PC-9 (cell line): ENCODE data around the gene PGC. TPM values are rescaled to one million over a fixed set of nuclear protein-coding genes. Genes with fewer than 3 reads are reported as not detected.

Experiments
- BruUV-seq: library from RNA; stranded (reverse); fragments of 400-500 nt; replicated peaks from 2 replicates; lab custom pipeline; 2021; lab: Mats Ljungman, UMichigan
- CTCF ChIA-PET: fragments of 300-600 bp; sonication (Branson Sonifier 250); formaldehyde crosslinking; loops from one replicate; lab custom pipeline; 2022; ENCODE audit warnings: antibody characterized with exemption; lab: Charles Lee
- POLR2A ChIA-PET: fragments of 300-600 bp; sonication (Branson Sonifier 250); formaldehyde crosslinking; loops from one replicate; lab custom pipeline; 2022; ENCODE audit warnings: antibody characterized with exemption; ENCODE audit not compliant: unreplicated experiment; lab: Charles Lee
- DNase-seq, 2 experiments: peaks; one replicate each; pipeline versions ENCODE4 v3.0.0 to v3.0.0-alpha.2; 2015 to 2022; ENCODE audit warnings: mixed read lengths in 1 of 2
- H2AFZ ChIP-seq: fragments of 200-600 bp; sonication (generic); 2 replicates; pipeline ENCODE4 v1.8.1; 2017; ENCODE audit warnings: antibody characterized with exemption
- H3F3A ChIP-seq: fragments of 200-600 bp; sonication (generic); 2 replicates; pipeline ENCODE4 v1.8.1; 2017; ENCODE audit warnings: antibody characterized with exemption, mild to moderate bottlenecking, low read depth; ENCODE audit not compliant: insufficient read depth
- H3K27ac ChIP-seq: fragments of 200-600 bp; sonication (generic); 2 replicates; pipeline ENCODE4 v1.6.1; 2016; ENCODE audit warnings: mixed run types
- H3K27me3 ChIP-seq: fragments of 200-600 bp; sonication (generic); 2 replicates; pipeline ENCODE4 v1.6.1; 2016; ENCODE audit warnings: low read depth, mixed run types; ENCODE audit not compliant: insufficient read depth
- H3K36me3 ChIP-seq: fragments of 200-600 bp; sonication (generic); 2 replicates; pipeline ENCODE4 v1.6.1; 2016; ENCODE audit warnings: low read depth, mixed run types
- H3K4me1 ChIP-seq: fragments of 200-600 bp; sonication (generic); replicated peaks from 2 replicates; pipeline ENCODE4 v1.6.1; 2016; ENCODE audit warnings: mixed run types; ENCODE audit not compliant: insufficient read depth
- H3K4me2 ChIP-seq: fragments of 200-600 bp; sonication (generic); 2 replicates; pipeline ENCODE4 v1.6.1; 2017; ENCODE audit warnings: mixed run types
- H3K4me3 ChIP-seq: fragments of 200-600 bp; sonication (generic); 2 replicates; pipeline ENCODE4 v1.6.1; 2016; ENCODE audit warnings: mixed run types
- H3K79me2 ChIP-seq: fragments of 200-600 bp; sonication (generic); 2 replicates; pipeline ENCODE4 v1.6.1; 2017; ENCODE audit warnings: low read depth, mixed run types
- H3K9me2 ChIP-seq: fragments of 200-600 bp; sonication (generic); 2 replicates; pipeline ENCODE4 v1.8.1; 2017; ENCODE audit warnings: mild to moderate bottlenecking; ENCODE audit not compliant: insufficient read depth
- H3K9me3 ChIP-seq: fragments of 200-600 bp; sonication (generic); 2 replicates; pipeline ENCODE4 v1.8.1; 2016; ENCODE audit warnings: low read depth; ENCODE audit not compliant: insufficient read depth
- H4K20me1 ChIP-seq: fragments of 200-600 bp; sonication (generic); 2 replicates; pipeline ENCODE4 v1.8.1; 2017; ENCODE audit not compliant: insufficient read depth
- CTCF ChIP-seq: fragments of 200-600 bp; sonication (generic); conservative IDR thresholded peaks from 2 replicates; pipeline ENCODE4 v1.6.1; 2017; ENCODE audit warnings: mixed run types, antibody characterized with exemption, mild to moderate bottlenecking, moderate library complexity
- EZH2 ChIP-seq: fragments of 200-600 bp; sonication (generic); IDR thresholded peaks from 2 replicates; pipeline ENCODE4 v1.8.0; 2017; ENCODE audit warnings: antibody characterized with exemption, low read depth
- intact Hi-C: fragments of 100-400 bp; cut with micrococcal nuclease; formaldehyde crosslinking; loops from one replicate; pipeline ENCODE4 v1.10.0; 2022; ENCODE audit not compliant: unreplicated experiment
- total RNA-seq: library from RNA; stranded (reverse); gene quantifications from 2 replicates; pipeline ENCODE4 v1.2.3, GENCODE V29; 2021

Gene PGC
- total RNA-seq, 1 experiment from 2014 or later, result not detected

GRCh38 chr6:41694815-41695526, 52.2 kb downstream of the PGC start:
- no peaks in the 10 kb centered on the region for H3K9me2 ChIP-seq
- DNase-seq, result no peak
- TF ChIP-seq EZH2 (no peak), CTCF (no peak)
- no TSS peak for BruUV-seq
- H4K20me1 ChIP-seq, result no peaks in the 10 kb centered on the region
- no peaks in the 10 kb centered on the region for H3K79me2 ChIP-seq
- ChIA-PET CTCF (interaction anchor here (1.1 kb wide), 1 partner anchor 19 kb away, joined by 6 read pairs; no protein-coding TSS in a partner anchor), POLR2A (interaction anchor here (0.6 kb wide), 1 partner anchor 1265 kb away, joined by 3 read pairs; no protein-coding TSS in a partner anchor)
- no peak overlapping the region for H3K4me3 ChIP-seq
- H3K36me3 ChIP-seq, result no peaks in the 10 kb centered on the region
- no peaks in the 10 kb centered on the region for H3K9me3 ChIP-seq
- intact Hi-C loops, result no loop called here
- no peaks in the 10 kb centered on the region for H3K27me3 ChIP-seq
- peaks cover 28% of the 10 kb centered on the region for H3K4me1 ChIP-seq
- peaks cover 9% of the 10 kb centered on the region for H3F3A ChIP-seq
- no peak overlapping the region for H2AFZ ChIP-seq
- no peak overlapping the region for H3K4me2 ChIP-seq
- H3K27ac ChIP-seq, result no peak overlapping the region

GRCh38 chr6:41693281-41694240, 53.6 kb downstream of the PGC start:
- no peaks in the 10 kb centered on the region for H3K9me3 ChIP-seq
- no peak overlapping the region for H3K4me3 ChIP-seq
- no peaks in the 10 kb centered on the region for H3K9me2 ChIP-seq
- H3K27ac ChIP-seq, result no peak overlapping the region
- no peaks in the 10 kb centered on the region for H4K20me1 ChIP-seq
- no peak overlapping the region for H2AFZ ChIP-seq
- H3K4me2 ChIP-seq, result no peak overlapping the region
- no peak for DNase-seq
- H3K4me1 ChIP-seq, result peaks cover 31% of the 10 kb centered on the region
- CTCF ChIA-PET, result interaction anchor here (0.6 kb wide), 2 partner anchors 12 to 153 kb away, joined by 6 read pairs; no protein-coding TSS in a partner anchor
- TF ChIP-seq EZH2 (no peak), CTCF (no peak)
- no TSS peak for BruUV-seq
- no peaks in the 10 kb centered on the region for H3K79me2 ChIP-seq
- POLR2A ChIA-PET, result no interaction called here
- H3K36me3 ChIP-seq, result no peaks in the 10 kb centered on the region
- intact Hi-C loops, result no loop called here
- H3K27me3 ChIP-seq, result no peaks in the 10 kb centered on the region
- H3F3A ChIP-seq, result peaks cover 6% of the 10 kb centered on the region; the same call in 1 of the 2 replicates

GRCh38 chr6:41692730-41693129, 54.5 kb downstream of the PGC start:
- Histone ChIP-seq H3K4me3 (no peak overlapping the region), H3K4me1 (peaks cover 27% of the 10 kb centered on the region), H2AFZ (no peak overlapping the region), H3K27me3 (no peaks in the 10 kb centered on the region), H3F3A (no peaks in the 10 kb centered on the region), H4K20me1 (no peaks in the 10 kb centered on the region), H3K36me3 (no peaks in the 10 kb centered on the region), H3K79me2 (no peaks in the 10 kb centered on the region), H3K4me2 (no peak overlapping the region), H3K9me2 (no peaks in the 10 kb centered on the region), H3K27ac (no peak overlapping the region), H3K9me3 (no peaks in the 10 kb centered on the region)
- ChIA-PET POLR2A (no interaction called here), CTCF (no interaction called here)
- DNase-seq, result no peak
- TF ChIP-seq EZH2, result no peak
- no peak for TF ChIP-seq CTCF
- no TSS peak for BruUV-seq
- intact Hi-C loops, result no loop called here
